ENCODE results near the gene PHACTR2.
"Not testable (repeated sequence)": the region's sequence is repeated elsewhere in the genome, so short reads cannot be mapped to it uniquely, and the experiment has no call there.

Gene PHACTR2

GRCh38 chr6:143782481-143782880, 104.7 kb downstream of the PHACTR2 start:
- Mint-ChIP-seq H3K4me1 (no peaks in the 10 kb centered on the region), H3K27ac (no peak overlapping the region), H3K9me3 (peaks cover 23% of the 10 kb centered on the region), H3K36me3 (ENCODE audit: low read depth) (peaks cover 67% of the 10 kb centered on the region), H3K4me3 (no peak overlapping the region), H3K27me3 (ENCODE audit: low read depth) (no peaks in the 10 kb centered on the region)
- no peak for TF ChIP-seq CTCF (IDR thresholded peaks at IDR 0.05; ENCODE audit: unreplicated experiment in 3 of 3)

- Mint-ChIP-seq H3K36me3 (ENCODE audit: low read depth) (peaks cover 66% of the 10 kb centered on the region), H3K9me3 (peaks cover 23% of the 10 kb centered on the region), H3K4me3 (no peak overlapping the region), H3K4me1 (no peaks in the 10 kb centered on the region), H3K27ac (no peak overlapping the region), H3K27me3 (ENCODE audit: low read depth) (no peaks in the 10 kb centered on the region)
- no peak for TF ChIP-seq CTCF (IDR thresholded peaks at IDR 0.05; ENCODE audit: unreplicated experiment in 3 of 3)
Observed at GRCh38 chr6:143783077-143783476, 105.3 kb downstream of the PHACTR2 start.

GRCh38 chr6:143784316-143784715, 106.6 kb downstream of the PHACTR2 start:
- Mint-ChIP-seq H3K27ac (no peak overlapping the region), H3K4me3 (no peak overlapping the region), H3K36me3 (ENCODE audit: low read depth) (peaks cover 63% of the 10 kb centered on the region), H3K27me3 (ENCODE audit: low read depth) (no peaks in the 10 kb centered on the region), H3K4me1 (no peaks in the 10 kb centered on the region), H3K9me3 (peaks cover 23% of the 10 kb centered on the region)
- TF ChIP-seq CTCF (IDR thresholded peaks at IDR 0.05; ENCODE audit: unreplicated experiment in 3 of 3): no peak

- Mint-ChIP-seq H3K9me3 (peaks cover 23% of the 10 kb centered on the region), H3K36me3 (ENCODE audit: low read depth) (peaks cover 71% of the 10 kb centered on the region)
- H3K4me1 Mint-ChIP-seq; H3K27me3 Mint-ChIP-seq (ENCODE audit: low read depth); H3K4me3 Mint-ChIP-seq; H3K27ac Mint-ChIP-seq: not testable (repeated sequence)
Observed at GRCh38 chr6:143786371-143786770, 108.6 kb downstream of the PHACTR2 start.

- peaks cover under 1% of the 10 kb centered on the region for H3K9me3 Mint-ChIP-seq
Observed at GRCh38 chr6:143792402-143793279, 114.9 kb downstream of the PHACTR2 start.

GRCh38 chr6:143793280-143793619, 115.5 kb downstream of the PHACTR2 start:
- Mint-ChIP-seq H3K9me3 (peaks cover 7% of the 10 kb centered on the region), H3K36me3 (ENCODE audit: low read depth) (peaks cover 72% of the 10 kb centered on the region), H3K4me1 (no peaks in the 10 kb centered on the region), H3K27me3 (ENCODE audit: low read depth) (no peaks in the 10 kb centered on the region), H3K27ac (no peak overlapping the region), H3K4me3 (no peak overlapping the region)
- no peak for TF ChIP-seq CTCF (IDR thresholded peaks at IDR 0.05; ENCODE audit: unreplicated experiment in 3 of 3)

More at GRCh38 chr6:143792402-143793279, 114.9 kb downstream of the PHACTR2 start:
- Mint-ChIP-seq H3K4me1 (no peaks in the 10 kb centered on the region), H3K27ac (no peak overlapping the region), H3K27me3 (ENCODE audit: low read depth) (no peaks in the 10 kb centered on the region), H3K36me3 (ENCODE audit: low read depth) (peaks cover 68% of the 10 kb centered on the region), H3K4me3 (no peak overlapping the region)
- TF ChIP-seq CTCF (IDR thresholded peaks at IDR 0.05; ENCODE audit: unreplicated experiment in 3 of 3): no peak

GRCh38 chr6:143796551-143796950, 118.8 kb downstream of the PHACTR2 start:
- not testable (repeated sequence) for H3K27me3 Mint-ChIP-seq (ENCODE audit: low read depth); H3K4me3 Mint-ChIP-seq; H3K27ac Mint-ChIP-seq; H3K4me1 Mint-ChIP-seq
- Mint-ChIP-seq H3K9me3 (peaks cover 32% of the 10 kb centered on the region), H3K36me3 (ENCODE audit: low read depth) (peaks cover 77% of the 10 kb centered on the region)

- H3K9me3 Mint-ChIP-seq: peaks cover 36% of the 10 kb centered on the region
- not testable (repeated sequence) for H3K27me3 Mint-ChIP-seq (ENCODE audit: low read depth)
Observed at GRCh38 chr6:143798487-143798886, 120.7 kb downstream of the PHACTR2 start.

More at GRCh38 chr6:143798487-143798886, 120.7 kb downstream of the PHACTR2 start:
- H3K36me3 Mint-ChIP-seq (ENCODE audit: low read depth): peaks cover 70% of the 10 kb centered on the region
- H3K4me3 Mint-ChIP-seq, H3K27ac Mint-ChIP-seq, H3K4me1 Mint-ChIP-seq: not testable (repeated sequence)

Measured in nephron (organoid).